Thoracic aorta (tissue), 2 donors: ENCODE measurements around the gene KPRP. TPM values are rescaled to one million over a fixed set of nuclear protein-coding genes. Genes with fewer than 3 reads are reported as not detected.

Experiments used
- ATAC-seq: fragments of 150-250 bp; one replicate; pipeline ENCODE4 v1.8.0; 2017; ENCODE audit warnings: low read depth; ENCODE audit not compliant: insufficient number of reproducible peaks, low FRiP score
- DNase-seq: peaks from one replicate; pipeline ENCODE4 v3.0.0-alpha.2; 2020; ENCODE audit warnings: low spot score
- H3K27ac ChIP-seq, 2 donors: fragments of 200-600 bp; sonication (generic); 1 replicate in 1 of 2; 2 replicates in 1 of 2; pipeline ENCODE4 v1.5.1; 2016; ENCODE audit warnings: mild to moderate bottlenecking in 2 of 2, moderate library complexity in 2 of 2
- H3K27me3 ChIP-seq: fragments of 200-600 bp; sonication (generic); replicated peaks from 2 replicates; pipeline ENCODE4 v1.6.0; 2016; ENCODE audit warnings: mild to moderate bottlenecking; ENCODE audit not compliant: insufficient read depth
- H3K36me3 ChIP-seq: fragments of 200-600 bp; sonication (generic); one replicate; pipeline ENCODE4 v1.5.1; 2016
- H3K4me1 ChIP-seq, 2 donors: fragments of 200-600 bp; sonication (generic); 1 replicate in 1 of 2; 2 replicates in 1 of 2; pipeline versions ENCODE4 v1.5.1 to v1.6.0; 2016; ENCODE audit warnings: low read depth in 2 of 2, mild to moderate bottlenecking in 1 of 2; ENCODE audit not compliant: control insufficient read depth in 1 of 2
- H3K4me3 ChIP-seq: fragments of 200-600 bp; sonication (generic); 2 replicates; pipeline ENCODE4 v1.5.1; 2016; ENCODE audit warnings: mild to moderate bottlenecking
- H3K9me3 ChIP-seq: fragments of 200-600 bp; sonication (generic); 2 replicates; pipeline ENCODE4 v1.5.1; 2016
- total RNA-seq, 2 donors: library from RNA; depleted of rRNA; stranded (reverse); fragments of >200 nt; gene quantifications; one replicate each; pipeline versions ENCODE4 v1.1.0 to v1.2.3, GENCODE V29; 2016
- TF ChIP-seq, protein P1 (sequence below): fragments of 200-600 bp; sonication (generic); IDR thresholded peaks from one replicate; pipeline ENCODE4 v1.5.1; 2019; ENCODE audit warnings: antibody characterized with exemption

Gene KPRP
- total RNA-seq, 2 donors from 2014 or later, result 0.14 TPM; not detected in 1

DNA sequence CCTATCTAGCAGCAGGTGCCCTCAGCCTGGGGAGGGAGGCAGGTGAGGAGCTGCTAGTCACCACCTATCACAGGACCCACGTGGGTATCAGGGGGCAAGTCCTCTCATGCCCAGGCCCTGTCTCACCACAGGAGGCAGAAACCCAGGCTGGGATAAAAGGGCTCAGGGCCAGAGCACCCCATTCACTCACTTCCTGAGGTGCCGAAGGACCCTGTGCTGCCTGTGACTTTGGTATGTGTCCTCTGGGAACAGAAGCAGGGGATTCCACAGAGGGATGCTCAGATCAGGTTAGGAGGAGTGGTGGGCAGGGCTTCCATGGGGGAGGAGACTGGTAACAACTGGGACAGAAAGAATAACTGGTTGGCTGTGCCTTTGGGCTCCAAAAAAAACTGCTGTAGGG is 28.3 kb downstream of the KPRP start, which contains the start of gene LCE1E:
TSS of gene LCE1E (plus strand) at position 181 of the 400 bp plus-strand sequence. CDS start 1,043 bp downstream, outside the sequence.
- Histone ChIP-seq H3K27me3 (no peaks in the 10 kb centered on the region), H3K27ac (no peak within 1 kb of the TSS), H3K4me1 (no peaks in the 10 kb centered on the region), H3K36me3 (no peaks in the 10 kb centered on the region), H3K4me3 (no peak within 1 kb of the TSS), H3K9me3 (no peaks in the 10 kb centered on the region)
- DNase-seq, result no peak
- no peak for ATAC-seq
- TF ChIP-seq, protein P1, sequence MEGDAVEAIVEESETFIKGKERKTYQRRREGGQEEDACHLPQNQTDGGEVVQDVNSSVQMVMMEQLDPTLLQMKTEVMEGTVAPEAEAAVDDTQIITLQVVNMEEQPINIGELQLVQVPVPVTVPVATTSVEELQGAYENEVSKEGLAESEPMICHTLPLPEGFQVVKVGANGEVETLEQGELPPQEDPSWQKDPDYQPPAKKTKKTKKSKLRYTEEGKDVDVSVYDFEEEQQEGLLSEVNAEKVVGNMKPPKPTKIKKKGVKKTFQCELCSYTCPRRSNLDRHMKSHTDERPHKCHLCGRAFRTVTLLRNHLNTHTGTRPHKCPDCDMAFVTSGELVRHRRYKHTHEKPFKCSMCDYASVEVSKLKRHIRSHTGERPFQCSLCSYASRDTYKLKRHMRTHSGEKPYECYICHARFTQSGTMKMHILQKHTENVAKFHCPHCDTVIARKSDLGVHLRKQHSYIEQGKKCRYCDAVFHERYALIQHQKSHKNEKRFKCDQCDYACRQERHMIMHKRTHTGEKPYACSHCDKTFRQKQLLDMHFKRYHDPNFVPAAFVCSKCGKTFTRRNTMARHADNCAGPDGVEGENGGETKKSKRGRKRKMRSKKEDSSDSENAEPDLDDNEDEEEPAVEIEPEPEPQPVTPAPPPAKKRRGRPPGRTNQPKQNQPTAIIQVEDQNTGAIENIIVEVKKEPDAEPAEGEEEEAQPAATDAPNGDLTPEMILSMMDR, result no peak

DNA sequence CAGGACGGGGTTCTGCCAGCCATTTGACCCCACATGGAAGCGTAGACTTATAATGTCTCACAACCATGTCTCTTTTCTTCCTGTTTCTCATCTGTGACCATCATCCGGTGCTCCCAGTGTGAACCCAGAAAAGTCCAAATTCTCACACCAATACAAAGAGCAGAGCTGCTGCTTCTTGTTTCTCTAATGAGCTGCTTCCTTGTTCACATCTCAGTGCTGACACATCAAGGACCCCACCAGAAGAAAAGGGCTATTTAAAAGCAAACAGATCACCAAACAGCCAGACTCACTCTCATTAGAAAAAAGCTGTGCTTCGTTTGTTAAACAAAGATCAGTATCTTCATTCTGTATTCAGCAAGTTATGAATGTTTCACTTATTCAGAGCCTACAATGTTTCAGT is 37.9 kb downstream of the KPRP start:
- ATAC-seq, result no peak
- no peak overlapping the region for H3K4me3 ChIP-seq

DNA sequence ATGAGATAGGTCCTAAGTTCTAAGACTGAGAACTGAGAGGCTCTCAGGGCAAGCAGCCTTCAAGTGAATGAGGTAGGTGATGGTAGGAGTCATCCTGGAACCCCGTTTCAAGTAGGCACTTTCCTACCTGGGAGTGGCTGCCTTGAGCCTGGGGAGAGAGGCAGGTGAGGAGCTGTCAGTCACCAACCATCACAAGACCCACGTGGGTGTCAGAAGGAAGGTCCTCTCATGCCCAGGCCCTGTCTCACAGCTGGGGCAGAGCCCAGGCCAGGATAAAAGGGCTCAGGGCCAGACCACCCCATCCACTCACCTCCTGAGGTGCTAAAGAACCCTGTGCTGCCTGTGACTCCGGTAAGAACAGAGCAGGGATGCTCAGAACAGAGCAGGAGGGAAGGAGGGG is 38.6 kb downstream of the KPRP start, which contains the start of gene LCE1D:
TSS of gene LCE1D (plus strand) at position 301 of the 400 bp plus-strand sequence. CDS start 1,074 bp downstream, outside the sequence.
- TF ChIP-seq, protein P1, result no peak
- DNase-seq (no peak), ATAC-seq (no peak)
- no peak within 1 kb of the TSS for H3K27ac ChIP-seq
- H3K27me3 ChIP-seq, result no peaks in the 10 kb centered on the region
- no peaks in the 10 kb centered on the region for H3K36me3 ChIP-seq
- no peaks in the 10 kb centered on the region for H3K9me3 ChIP-seq
- H3K4me3 ChIP-seq, result no peak within 1 kb of the TSS
- no peaks in the 10 kb centered on the region for H3K4me1 ChIP-seq

More for the DNA sequence above, 37.9 kb downstream of the KPRP start:
- TF ChIP-seq, protein P1, result no peak
- Histone ChIP-seq H3K27ac (no peak overlapping the region), H3K4me1 (no peaks in the 10 kb centered on the region), H3K36me3 (no peaks in the 10 kb centered on the region), H3K27me3 (no peaks in the 10 kb centered on the region), H3K9me3 (no peaks in the 10 kb centered on the region)
- no peak for DNase-seq

DNA sequence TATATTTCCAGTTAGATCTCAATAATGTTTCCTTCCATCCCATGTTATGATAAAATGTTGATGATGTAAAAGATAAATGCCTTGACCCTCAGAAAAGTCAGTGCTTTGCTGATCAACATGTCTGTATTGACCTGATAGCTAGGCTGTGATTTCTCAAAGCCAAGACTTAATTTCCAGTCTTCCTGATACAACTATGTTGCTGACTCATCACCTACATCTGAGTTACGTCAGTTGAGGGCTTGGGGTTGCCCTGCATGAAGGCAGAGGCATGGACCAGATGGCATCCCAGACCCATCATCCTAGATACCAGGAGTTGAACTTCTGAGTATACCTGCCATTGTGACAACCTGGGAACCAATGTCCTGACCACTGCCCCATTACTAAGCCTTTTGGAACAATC is 43.5 kb downstream of the KPRP start:
- Histone ChIP-seq H3K27me3 (no peaks in the 10 kb centered on the region), H3K4me1 (no peaks in the 10 kb centered on the region), H3K4me3 (no peak overlapping the region), H3K9me3 (no peaks in the 10 kb centered on the region), H3K27ac (no peak overlapping the region), H3K36me3 (no peaks in the 10 kb centered on the region)
- DNase-seq, result no peak
- TF ChIP-seq, protein P1, result no peak
- ATAC-seq, result no peak

DNA sequence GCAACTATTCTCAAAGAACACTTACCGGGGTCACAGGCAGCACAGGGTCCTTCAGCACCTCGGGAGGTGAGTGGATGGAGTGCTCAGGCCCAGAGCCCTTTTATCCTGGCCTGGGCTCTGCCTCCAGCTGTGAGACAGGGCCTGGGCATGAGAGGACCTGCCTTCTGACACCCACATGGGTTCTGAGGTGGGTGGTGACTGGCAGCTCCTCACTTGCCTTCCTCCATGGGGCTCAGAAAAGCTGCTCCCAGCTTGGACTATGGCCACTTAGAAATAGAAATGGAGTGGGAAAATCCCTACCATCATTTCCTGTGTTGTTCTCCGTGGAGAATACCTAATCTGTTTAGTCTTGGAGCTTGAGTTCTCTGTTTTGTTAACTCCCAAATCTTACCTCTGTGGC is 48.8 kb downstream of the KPRP start, which contains the start of gene LCE1C:
TSS of gene LCE1C (minus strand) at position 76 of the 400 bp plus-strand sequence. CDS start 1,173 bp downstream, outside the sequence.
- DNase-seq, result no peak
- Histone ChIP-seq H3K27me3 (no peaks in the 10 kb centered on the region), H3K36me3 (no peaks in the 10 kb centered on the region), H3K4me1 (no peaks in the 10 kb centered on the region), H3K4me3 (no peak within 1 kb of the TSS), H3K27ac (no peak within 1 kb of the TSS), H3K9me3 (no peaks in the 10 kb centered on the region)
- TF ChIP-seq, protein P1, result no peak
- no peak for ATAC-seq
